HG03457 (cell line): ENCODE data around the gene LCNL1.

Source experiments
- ATAC-seq: cut with Tn5 transposase; IDR thresholded peaks from one replicate; pipeline ENCODE4 v1.9.1; 2021; ENCODE audit warnings: moderate number of reproducible peaks; ENCODE audit not compliant: unreplicated experiment

LCNL1 gene

GRCh38 chr9:137008312-137008711 lies 25.5 kb downstream of the LCNL1 start:
- no peak for ATAC-seq

- ATAC-seq = no peak
These were observed 26.4 kb downstream of the LCNL1 start for GRCh38 chr9:137009217-137009616.

GRCh38 chr9:137009938-137010732 lies 27.3 kb downstream of the LCNL1 start:
- no peak for ATAC-seq

DNA sequence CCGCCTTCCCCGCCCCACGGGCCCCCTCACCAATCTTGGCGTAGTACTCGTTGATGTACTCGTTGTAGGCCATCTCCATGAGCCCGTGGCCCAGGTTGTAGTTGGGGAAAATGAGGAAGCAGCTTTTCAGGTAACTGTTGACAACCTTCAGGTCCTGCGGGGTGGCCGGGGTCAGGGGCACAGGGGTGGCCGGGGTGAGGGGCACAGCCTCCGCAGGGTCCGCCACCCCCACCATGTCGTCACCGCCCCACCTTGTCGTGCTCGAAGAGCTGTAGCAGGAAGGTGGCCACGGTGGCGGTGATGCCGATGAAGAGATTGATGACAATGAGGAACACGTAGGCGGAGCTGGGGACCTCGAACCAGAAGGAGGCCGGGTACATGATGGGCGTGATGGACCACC lies 28.4 kb downstream of the LCNL1 start:
- no peak for ATAC-seq

DNA sequence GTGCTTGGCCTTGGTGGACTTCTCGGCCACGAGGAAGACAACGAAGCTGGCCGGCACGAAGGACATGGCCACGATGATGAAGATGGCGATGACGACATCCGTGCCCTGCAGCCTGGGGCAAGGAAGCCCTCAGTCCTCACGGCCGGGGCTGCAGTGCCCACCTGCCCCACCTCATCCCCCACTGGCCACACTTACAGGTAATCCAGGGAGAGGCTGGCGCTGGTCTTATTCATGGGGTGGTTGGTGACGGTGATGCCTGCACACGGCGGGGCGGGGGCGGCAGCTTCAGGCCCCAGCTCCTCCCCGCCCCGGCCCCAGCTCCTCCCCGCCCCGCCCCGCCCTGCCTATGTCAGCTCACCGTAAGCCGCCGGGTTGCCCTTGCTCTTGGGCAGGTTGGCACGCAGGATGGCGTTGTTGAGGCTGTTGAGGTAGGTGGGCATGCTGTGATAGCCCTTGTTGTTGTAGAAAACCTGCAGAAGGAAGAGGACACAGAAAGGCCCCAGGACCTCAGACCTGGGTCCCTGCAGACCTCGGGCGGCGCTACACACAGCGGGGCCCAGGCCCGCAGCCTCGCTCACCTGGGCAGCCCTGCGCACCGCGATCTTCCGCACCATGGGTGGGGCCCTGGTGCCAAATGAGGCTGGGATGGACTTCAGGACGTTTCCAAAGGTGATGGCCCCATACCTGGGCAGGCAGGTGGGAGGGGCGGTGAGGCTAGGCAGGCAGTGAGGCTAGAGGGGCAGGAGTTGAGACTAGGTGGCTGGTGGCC lies 29.3 kb downstream of the LCNL1 start:
- no peak for ATAC-seq

- no peak for ATAC-seq
These were observed 30.1 kb downstream of the LCNL1 start for GRCh38 chr9:137012694-137013570.

DNA sequence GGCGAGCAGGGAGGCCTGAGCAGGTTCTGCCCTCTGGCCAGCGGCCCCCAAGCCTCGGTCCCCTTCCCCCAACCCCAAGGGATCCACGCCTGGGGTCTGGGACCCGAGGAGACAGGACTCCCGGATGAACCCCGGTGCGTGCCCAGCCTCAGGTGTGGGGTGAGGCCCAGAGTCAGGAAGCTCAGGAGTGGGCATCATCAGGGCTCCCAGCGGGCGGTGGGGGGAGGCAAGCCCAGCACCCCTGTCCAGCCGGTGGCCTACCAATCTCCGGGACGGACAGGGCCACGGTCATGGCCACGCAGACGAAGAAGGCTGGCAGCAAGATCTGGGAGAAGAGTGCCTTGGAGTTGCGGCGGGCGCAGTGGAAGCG lies 30.8 kb downstream of the LCNL1 start:
- ATAC-seq = no peak

- no peak for ATAC-seq
These were observed 31.4 kb downstream of the LCNL1 start for GRCh38 chr9:137014166-137014565.

- no peak for ATAC-seq
These were observed 32.2 kb downstream of the LCNL1 start for GRCh38 chr9:137014776-137015539.

GRCh38 chr9:137015540-137015930 lies 32.7 kb downstream of the LCNL1 start:
- ATAC-seq = no peak

GRCh38 chr9:137015976-137016375 lies 33.2 kb downstream of the LCNL1 start:
- no peak for ATAC-seq

GRCh38 chr9:137016436-137016835 lies 33.6 kb downstream of the LCNL1 start:
- ATAC-seq = no peak

GRCh38 chr9:137017071-137017470 lies 34.3 kb downstream of the LCNL1 start:
- no peak for ATAC-seq

- ATAC-seq = no peak
These were observed 35.2 kb downstream of the LCNL1 start for GRCh38 chr9:137017791-137018497.

- ATAC-seq = no peak
These were observed 36.2 kb downstream of the LCNL1 start for GRCh38 chr9:137018761-137019559.

GRCh38 chr9:137019891-137020683 lies 37.3 kb downstream of the LCNL1 start:
- ATAC-seq = no peak

GRCh38 chr9:137020771-137021567 lies 38.2 kb downstream of the LCNL1 start:
- ATAC-seq = no peak

- ATAC-seq = no peak
These were observed 38.8 kb downstream of the LCNL1 start for GRCh38 chr9:137021568-137021978.
